ENCODE data around the gene KLF6.

Gene KLF6

GRCh38 chr10:3784510-3785250, at the start of gene KLF6:
Gene KLF6 (minus strand): TSS chr10:3785209. CDS start chr10:3785014, 195 bp downstream.
- peak within 1 kb of the TSS; percentile 97 for H3K27ac ChIP-seq (ENCODE audit: low read length)

DNA sequence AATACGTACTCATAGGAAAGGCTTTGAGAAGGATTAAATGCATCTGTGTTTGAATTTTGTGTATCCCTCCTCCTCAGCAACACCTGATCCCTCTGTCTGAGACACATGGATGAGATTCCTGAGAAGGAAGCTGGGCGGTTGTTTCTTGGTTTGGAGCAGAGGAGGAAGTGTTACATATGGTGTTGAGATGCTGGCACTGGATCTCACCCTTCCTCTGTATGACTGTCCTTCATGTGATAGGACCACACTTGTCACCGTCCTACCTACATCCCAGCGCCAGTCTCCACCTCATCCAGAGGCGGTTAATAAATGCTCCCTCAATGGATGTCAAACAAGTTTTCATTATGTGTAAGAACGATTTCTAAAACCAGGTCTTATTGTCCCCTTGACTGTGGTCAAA, 49.4 kb upstream of the KLF6 start:
- Histone ChIP-seq H3K9ac (ENCODE audit: low read length) (no peak overlapping the region), H3K36me3 (replicated peaks; ENCODE audit: low read depth, low read length) (no peaks in the 10 kb centered on the region), H2AFZ (ENCODE audit: low read depth, low read length) (no peak overlapping the region), H3K9me3 (ENCODE audit: insufficient read depth, low read length) (no peaks in the 10 kb centered on the region), H4K20me1 (ENCODE audit: insufficient read depth, low read length) (no peaks in the 10 kb centered on the region), H3K27ac (ENCODE audit: low read length) (no peak overlapping the region), H3K4me3 (ENCODE audit: low read length) (no peak overlapping the region), H3K27me3 (ENCODE audit: low read depth, low read length) (no peaks in the 10 kb centered on the region), H3K4me2 (ENCODE audit: low read length) (no peak overlapping the region), H3K4me1 (ENCODE audit: low read length) (peaks cover 41% of the 10 kb centered on the region), H3K79me2 (ENCODE audit: low read length) (no peaks in the 10 kb centered on the region)
- TF ChIP-seq, protein P1, sequence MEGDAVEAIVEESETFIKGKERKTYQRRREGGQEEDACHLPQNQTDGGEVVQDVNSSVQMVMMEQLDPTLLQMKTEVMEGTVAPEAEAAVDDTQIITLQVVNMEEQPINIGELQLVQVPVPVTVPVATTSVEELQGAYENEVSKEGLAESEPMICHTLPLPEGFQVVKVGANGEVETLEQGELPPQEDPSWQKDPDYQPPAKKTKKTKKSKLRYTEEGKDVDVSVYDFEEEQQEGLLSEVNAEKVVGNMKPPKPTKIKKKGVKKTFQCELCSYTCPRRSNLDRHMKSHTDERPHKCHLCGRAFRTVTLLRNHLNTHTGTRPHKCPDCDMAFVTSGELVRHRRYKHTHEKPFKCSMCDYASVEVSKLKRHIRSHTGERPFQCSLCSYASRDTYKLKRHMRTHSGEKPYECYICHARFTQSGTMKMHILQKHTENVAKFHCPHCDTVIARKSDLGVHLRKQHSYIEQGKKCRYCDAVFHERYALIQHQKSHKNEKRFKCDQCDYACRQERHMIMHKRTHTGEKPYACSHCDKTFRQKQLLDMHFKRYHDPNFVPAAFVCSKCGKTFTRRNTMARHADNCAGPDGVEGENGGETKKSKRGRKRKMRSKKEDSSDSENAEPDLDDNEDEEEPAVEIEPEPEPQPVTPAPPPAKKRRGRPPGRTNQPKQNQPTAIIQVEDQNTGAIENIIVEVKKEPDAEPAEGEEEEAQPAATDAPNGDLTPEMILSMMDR (IDR thresholded peaks at IDR 0.05; ENCODE audit: low read depth, low read length): no peak
- no peak for TF ChIP-seq EZH2phosphoT487 (IDR thresholded peaks at IDR 0.05; ENCODE audit: low read depth)

More at GRCh38 chr10:3784510-3785250, at the start of gene KLF6:
- peak within 1 kb of the TSS; percentile 98 for H3K4me2 ChIP-seq (ENCODE audit: low read length)
- TF ChIP-seq, protein P1 (IDR thresholded peaks at IDR 0.05; ENCODE audit: low read depth, low read length): peak; percentile 8
- no peak for TF ChIP-seq EZH2phosphoT487 (IDR thresholded peaks at IDR 0.05; ENCODE audit: low read depth)
- H3K36me3 ChIP-seq (replicated peaks; ENCODE audit: low read depth, low read length): peaks cover 49% of the 10 kb centered on the region
- H3K4me1 ChIP-seq (ENCODE audit: low read length): peaks cover 31% of the 10 kb centered on the region
- H2AFZ ChIP-seq (ENCODE audit: low read depth, low read length): no peak within 1 kb of the TSS
- peaks cover 36% of the 10 kb centered on the region for H4K20me1 ChIP-seq (ENCODE audit: insufficient read depth, low read length)
- H3K4me3 ChIP-seq (ENCODE audit: low read length): peak within 1 kb of the TSS; percentile 96
- H3K27me3 ChIP-seq (ENCODE audit: low read depth, low read length): no peaks in the 10 kb centered on the region
- H3K9ac ChIP-seq (ENCODE audit: low read length): peak within 1 kb of the TSS; percentile 100
- H3K9me3 ChIP-seq (ENCODE audit: insufficient read depth, low read length): no peaks in the 10 kb centered on the region
- H3K79me2 ChIP-seq (ENCODE audit: low read length): peaks cover 57% of the 10 kb centered on the region

DNA sequence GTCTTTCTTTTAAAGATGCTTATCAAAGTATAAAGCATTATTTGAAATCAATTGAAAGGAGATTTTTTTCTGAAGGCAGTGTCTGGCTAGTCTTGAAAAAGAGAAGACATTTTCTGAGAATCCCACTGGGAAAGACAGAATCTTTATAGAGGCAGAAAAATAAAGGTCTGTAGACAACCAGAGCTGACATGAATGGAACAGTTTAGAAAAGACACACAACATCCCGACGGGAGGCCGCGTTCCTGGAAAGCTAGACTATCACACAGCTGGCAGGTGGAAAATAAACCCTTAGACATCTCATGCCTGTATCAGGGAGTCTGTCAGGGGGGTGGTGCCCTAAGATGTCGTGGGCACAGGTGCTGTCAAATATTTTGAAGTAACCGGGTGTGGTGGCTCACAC, 48.0 kb upstream of the KLF6 start:
- Histone ChIP-seq H3K4me1 (ENCODE audit: low read length) (peaks cover 43% of the 10 kb centered on the region), H3K79me2 (ENCODE audit: low read length) (no peaks in the 10 kb centered on the region), H3K9ac (ENCODE audit: low read length) (no peak overlapping the region), H3K4me3 (ENCODE audit: low read length) (no peak overlapping the region), H2AFZ (ENCODE audit: low read depth, low read length) (no peak overlapping the region), H3K9me3 (ENCODE audit: insufficient read depth, low read length) (no peaks in the 10 kb centered on the region), H4K20me1 (ENCODE audit: insufficient read depth, low read length) (no peaks in the 10 kb centered on the region), H3K27me3 (ENCODE audit: low read depth, low read length) (no peaks in the 10 kb centered on the region), H3K27ac (ENCODE audit: low read length) (no peak overlapping the region), H3K36me3 (replicated peaks; ENCODE audit: low read depth, low read length) (no peaks in the 10 kb centered on the region), H3K4me2 (ENCODE audit: low read length) (no peak overlapping the region)
- TF ChIP-seq, protein P1 (IDR thresholded peaks at IDR 0.05; ENCODE audit: low read depth, low read length): no peak
- TF ChIP-seq EZH2phosphoT487 (IDR thresholded peaks at IDR 0.05; ENCODE audit: low read depth): no peak

DNA sequence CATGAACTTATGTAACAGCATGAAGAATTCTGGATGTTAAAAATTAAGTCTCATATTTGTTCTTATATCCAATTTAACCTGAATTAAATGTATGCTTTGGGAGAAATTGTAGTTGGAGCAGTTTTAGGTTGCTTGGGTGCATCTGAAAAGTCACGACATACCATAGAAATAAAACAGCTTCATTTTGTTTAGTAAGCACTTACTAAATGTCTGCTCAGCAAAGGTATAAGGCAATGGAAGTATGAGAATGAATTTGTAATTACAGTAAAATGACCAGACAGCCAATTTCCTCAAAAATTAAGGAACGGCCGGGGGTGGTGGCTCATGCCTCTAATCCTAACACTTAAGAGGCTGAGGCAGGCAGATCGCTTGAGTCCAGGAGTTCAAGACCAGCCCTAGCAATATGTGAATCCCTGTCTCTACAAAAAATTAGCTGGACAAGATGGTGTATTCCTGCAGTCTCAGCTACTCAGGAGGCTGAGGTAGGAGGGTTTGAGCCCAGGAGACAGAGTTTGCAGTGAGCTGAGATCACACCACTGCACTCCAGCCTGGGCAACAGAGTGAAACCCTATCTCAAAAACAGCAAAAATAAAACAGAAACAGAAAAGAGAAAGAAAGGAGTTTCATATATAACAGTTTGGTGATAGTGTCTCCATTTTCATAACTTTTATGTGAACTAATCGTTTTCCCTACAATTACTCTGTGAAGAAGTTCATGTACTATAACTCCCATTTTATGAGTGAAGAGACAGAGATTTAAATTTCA, 47.2 kb upstream of the KLF6 start:
- H3K4me2 ChIP-seq (ENCODE audit: low read length): no peak overlapping the region
- no peaks in the 10 kb centered on the region for H3K27me3 ChIP-seq (ENCODE audit: low read depth, low read length)
- H4K20me1 ChIP-seq (ENCODE audit: insufficient read depth, low read length): no peaks in the 10 kb centered on the region
- H3K4me1 ChIP-seq (ENCODE audit: low read length): peaks cover 43% of the 10 kb centered on the region
- no peak overlapping the region for H3K27ac ChIP-seq (ENCODE audit: low read length)
- H3K36me3 ChIP-seq (replicated peaks; ENCODE audit: low read depth, low read length): no peaks in the 10 kb centered on the region
- no peaks in the 10 kb centered on the region for H3K9me3 ChIP-seq (ENCODE audit: insufficient read depth, low read length)
- no peaks in the 10 kb centered on the region for H3K79me2 ChIP-seq (ENCODE audit: low read length)
- H3K4me3 ChIP-seq (ENCODE audit: low read length): no peak overlapping the region
- no peak overlapping the region for H2AFZ ChIP-seq (ENCODE audit: low read depth, low read length)
- no peak for TF ChIP-seq EZH2phosphoT487 (IDR thresholded peaks at IDR 0.05; ENCODE audit: low read depth)
- TF ChIP-seq, protein P1 (IDR thresholded peaks at IDR 0.05; ENCODE audit: low read depth, low read length): no peak
- no peak overlapping the region for H3K9ac ChIP-seq (ENCODE audit: low read length)
